GM20000 (cell line): ENCODE results near the gene TMEM273.
A peak's percentile ranks its signal among the peaks of the same experiment; 100 is the strongest.

Experiments used
- DNase-seq: peaks from one replicate; pipeline ENCODE4 v3.0.0; 2012; ENCODE audit warnings: low spot score
- TF ChIP-seq, protein P1 (sequence below): IDR thresholded peaks from 2 replicates; pipeline ENCODE4 v1.5.1; 2012; ENCODE audit warnings: mild to moderate bottlenecking, control low read depth; ENCODE audit errors: extremely low read depth, missing control alignments

Gene TMEM273

DNA sequence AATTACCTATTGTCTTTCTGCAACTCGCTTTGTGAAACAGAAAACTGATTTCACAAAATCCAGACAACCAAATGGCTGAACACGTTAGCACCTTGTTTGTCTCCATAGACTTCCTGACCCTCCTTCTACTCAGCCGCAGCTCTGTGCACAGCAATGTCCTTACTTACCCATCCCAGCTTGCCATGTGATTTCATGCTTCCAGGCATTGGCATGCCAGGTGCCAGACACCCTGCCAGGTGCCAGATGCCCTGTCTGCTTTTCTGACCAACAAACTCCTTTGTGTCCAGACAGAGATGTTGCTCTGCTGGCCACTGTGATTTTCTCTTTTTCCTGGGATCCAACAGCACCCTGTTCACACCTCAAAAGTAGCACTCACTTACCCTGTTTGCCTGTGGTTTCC is 38.3 kb downstream of the TMEM273 start:
- no peak for DNase-seq
- TF ChIP-seq, protein P1, sequence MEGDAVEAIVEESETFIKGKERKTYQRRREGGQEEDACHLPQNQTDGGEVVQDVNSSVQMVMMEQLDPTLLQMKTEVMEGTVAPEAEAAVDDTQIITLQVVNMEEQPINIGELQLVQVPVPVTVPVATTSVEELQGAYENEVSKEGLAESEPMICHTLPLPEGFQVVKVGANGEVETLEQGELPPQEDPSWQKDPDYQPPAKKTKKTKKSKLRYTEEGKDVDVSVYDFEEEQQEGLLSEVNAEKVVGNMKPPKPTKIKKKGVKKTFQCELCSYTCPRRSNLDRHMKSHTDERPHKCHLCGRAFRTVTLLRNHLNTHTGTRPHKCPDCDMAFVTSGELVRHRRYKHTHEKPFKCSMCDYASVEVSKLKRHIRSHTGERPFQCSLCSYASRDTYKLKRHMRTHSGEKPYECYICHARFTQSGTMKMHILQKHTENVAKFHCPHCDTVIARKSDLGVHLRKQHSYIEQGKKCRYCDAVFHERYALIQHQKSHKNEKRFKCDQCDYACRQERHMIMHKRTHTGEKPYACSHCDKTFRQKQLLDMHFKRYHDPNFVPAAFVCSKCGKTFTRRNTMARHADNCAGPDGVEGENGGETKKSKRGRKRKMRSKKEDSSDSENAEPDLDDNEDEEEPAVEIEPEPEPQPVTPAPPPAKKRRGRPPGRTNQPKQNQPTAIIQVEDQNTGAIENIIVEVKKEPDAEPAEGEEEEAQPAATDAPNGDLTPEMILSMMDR, result no peak

DNA sequence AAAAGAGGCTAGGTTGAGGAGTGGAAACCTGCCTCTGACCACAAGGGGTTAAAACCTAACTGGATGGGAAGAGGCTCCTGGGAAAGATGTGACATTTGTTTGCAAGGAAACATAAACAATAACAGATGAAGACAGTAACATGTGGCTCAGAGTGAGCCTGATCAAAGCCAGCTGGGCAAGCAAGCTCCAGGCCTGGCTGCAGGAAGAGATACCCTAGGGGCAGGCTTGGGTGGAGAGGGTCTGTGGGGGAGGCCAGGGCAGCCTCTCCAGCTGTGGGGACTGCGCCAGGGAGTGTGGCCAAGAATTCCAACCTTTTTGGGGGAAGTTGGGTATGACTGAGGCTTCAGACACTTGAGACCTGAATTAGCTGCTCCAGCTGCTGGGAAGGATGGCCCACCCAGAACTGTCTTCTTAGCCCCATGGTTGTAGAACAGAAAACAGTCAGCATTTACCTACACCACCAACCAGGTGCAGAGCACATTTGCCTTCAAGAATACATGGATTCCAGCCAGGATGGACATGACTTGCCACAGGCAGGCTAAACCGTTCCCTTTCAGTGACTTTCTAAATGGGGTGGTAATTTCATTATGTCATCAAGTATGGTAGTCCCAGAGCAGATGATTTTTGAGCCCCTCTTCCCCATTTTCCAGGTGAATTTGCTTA is 44.0 kb downstream of the TMEM273 start:
- no peak for DNase-seq
- TF ChIP-seq, protein P1, result no peak

DNA sequence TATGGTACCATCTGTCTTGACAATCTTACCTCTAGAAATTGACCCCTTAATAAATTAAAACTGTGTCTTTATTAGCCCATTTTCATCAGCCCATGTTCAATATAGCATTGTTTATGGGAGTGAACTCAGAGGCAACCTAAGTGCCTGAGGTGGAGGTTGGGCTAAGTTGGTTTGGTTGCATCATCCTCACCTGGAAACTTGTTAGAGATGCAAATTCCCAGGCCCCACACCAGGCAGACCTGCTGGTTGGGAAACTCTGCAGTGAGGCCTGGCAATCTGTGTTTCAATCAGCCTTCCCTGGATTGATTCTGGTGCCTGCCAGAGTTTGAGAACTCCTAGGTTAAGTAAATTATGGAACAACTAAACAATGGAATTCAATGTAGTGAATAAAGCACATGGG is 44.9 kb downstream of the TMEM273 start:
- DNase-seq, result no peak
- TF ChIP-seq, protein P1, result no peak

DNA sequence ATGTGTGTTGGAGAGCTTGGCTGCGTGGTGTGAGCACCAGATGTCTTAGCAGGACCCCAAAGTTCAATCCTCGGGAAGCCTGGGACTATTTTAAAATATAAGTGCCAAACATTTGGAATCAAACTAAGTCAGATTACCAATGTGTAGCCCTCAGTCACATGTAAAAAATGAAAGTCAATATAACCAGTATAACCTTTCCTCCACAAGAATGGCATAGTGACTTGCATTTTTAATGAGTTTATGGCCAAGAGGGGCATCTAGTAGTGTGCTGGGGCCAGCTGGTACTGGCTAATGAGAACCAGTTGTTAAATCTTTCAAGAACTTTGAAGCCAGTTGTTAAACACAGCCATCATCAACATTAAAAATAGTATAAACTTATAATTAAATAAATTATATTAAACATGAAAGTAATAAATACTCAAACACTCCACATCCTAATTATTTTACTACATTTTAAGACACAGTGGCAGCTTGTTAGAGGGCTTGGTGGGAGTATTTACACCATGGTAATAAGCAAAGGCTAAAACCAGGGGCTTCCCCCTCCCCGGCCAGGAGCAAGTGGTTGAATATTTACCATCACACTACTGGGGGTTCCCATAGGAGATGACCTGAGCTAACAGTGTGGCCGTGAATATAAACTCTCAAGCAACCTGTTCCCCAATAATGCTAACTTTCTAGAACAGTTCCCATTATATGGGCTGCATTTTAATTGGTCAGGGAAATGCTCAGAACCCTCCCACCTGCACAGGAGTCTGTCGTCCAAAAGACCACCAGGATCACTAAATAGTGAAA is 46.5 kb downstream of the TMEM273 start:
- peak; percentile 48 for DNase-seq
- TF ChIP-seq, protein P1, result no peak

DNA sequence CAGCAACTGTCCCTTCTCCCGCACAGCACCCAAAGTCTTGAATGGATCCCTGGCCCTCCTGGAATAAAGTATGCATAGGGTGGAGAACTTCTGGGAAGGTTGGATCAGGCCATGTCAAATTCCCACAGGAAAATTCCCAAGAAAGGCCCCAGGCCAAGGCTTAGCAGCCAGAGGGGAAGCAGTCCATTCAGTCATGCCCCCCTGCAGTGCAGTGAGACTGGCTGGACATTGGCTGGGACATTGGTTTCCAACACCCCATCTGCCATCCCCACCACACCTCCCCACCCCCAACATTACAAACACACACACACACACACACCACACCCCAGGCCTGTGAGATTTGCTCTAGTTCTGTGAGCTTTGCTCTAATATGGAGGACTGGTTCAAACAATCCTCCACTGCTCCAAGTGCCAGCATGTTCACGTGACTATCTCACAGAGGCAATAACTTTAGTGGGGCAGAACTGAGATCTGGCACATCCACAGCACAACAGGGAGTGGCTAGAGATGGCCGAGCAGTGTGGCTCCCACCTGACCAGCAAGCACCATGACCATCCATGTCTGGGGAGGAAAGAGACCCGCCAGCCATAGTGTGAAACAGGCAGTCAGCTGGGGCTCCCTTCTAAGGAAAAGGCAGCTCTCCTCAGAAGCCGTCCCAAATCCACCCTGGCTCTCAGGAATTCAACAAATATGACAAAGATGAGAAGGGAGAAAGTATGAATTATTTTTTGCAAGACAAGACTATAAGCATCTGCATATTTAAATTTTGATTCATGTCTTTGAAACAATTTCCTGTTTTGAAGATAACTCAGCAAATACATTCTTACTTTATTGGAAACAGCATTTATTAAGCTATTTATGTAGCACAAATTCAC is 47.6 kb downstream of the TMEM273 start:
- TF ChIP-seq, protein P1, result no peak
- no peak for DNase-seq

DNA sequence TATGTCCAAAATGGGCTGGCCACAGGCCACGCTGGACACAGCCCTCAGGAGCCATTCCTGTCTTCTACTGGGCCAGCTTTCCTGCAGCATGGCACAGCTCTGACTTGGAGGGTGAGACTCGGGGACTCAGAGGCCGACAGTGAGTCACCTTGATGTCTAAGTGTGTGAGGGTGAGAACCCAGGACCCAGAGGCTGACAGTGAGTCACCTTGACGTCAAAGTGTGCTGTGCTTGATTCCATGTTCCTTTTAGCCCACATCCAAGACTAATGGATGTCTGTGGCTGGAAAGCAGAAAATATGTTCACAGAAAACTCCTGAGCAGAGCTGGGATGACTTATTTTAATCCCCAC is 48.4 kb downstream of the TMEM273 start:
- DNase-seq, result no peak

More for the DNA sequence above, 48.4 kb downstream of the TMEM273 start:
- TF ChIP-seq, protein P1, result no peak
